Measurements from ENCODE around the gene ZMIZ1. TPM values are rescaled to one million over a fixed set of nuclear protein-coding genes. Genes with fewer than 3 reads are reported as not detected.

The ZMIZ1 gene
- total RNA-seq, 2 donors from 2014 or later: 30.0 to 34.0 TPM

DNA sequence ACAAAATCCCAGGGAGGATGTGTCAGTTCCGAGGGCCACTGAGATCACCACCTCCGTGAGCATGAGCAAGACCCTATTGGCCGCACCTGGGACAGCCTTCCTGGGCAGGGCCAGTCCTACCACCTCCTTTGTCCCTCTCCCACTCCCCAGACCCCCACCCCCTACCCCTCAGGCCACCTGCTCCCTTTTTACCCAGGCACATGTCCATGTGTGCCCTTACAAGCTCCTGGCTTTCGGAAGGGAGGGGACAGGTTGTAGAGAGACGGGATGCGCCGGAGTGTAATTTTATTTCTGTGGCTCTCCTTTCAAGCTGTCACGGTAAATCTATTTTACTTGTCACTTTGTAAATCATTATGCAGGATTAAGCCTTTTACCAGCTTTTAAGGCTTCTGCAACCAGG is 20.9 kb downstream of the ZMIZ1 start:
- ATAC-seq (no peak), DNase-seq (no peak)
- Mint-ChIP-seq H3K27ac (peak overlapping the region; percentile 85), H3K4me1 (peaks cover 44% of the 10 kb centered on the region), H3K36me3 (ENCODE audit: low read depth) (no peaks in the 10 kb centered on the region), H3K27me3 (no peaks in the 10 kb centered on the region), H3K4me3 (no peak overlapping the region)
- no peaks in the 10 kb centered on the region for H3K9me3 ChIP-seq (ENCODE audit: control insufficient read depth, low read length, poor library complexity, severe bottlenecking)

DNA sequence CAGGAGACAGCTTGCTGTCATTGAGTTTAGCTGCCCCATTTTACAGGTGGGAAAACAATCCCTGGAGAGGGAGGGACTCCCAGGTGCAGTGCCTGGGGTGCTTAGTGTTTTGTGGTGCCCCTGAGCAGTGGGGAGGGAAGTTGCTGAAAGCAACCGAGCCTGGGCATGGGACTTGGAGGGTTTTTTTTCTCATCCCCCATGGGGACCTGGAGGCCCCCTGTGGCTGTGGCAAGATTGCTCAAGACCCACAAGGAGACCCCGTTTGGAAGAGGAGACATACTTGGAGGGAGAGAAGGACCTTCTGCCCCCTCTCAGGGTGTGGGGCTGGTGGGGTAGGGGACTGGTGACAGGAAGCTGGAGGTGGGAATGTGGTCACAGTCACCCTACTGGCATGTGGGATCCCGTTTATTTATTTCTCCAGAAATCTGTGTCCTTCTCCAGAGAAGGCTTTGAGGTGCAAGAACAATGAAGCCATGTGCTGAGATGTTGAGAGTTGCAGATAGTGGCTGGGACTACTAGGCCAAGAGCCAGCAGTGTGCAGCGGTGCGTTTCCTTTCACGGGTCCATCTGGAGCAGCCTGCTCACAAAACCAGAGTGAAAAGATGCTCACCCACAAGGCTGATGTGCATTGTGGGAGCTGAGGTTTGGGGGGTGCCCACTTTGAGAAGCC is 21.5 kb downstream of the ZMIZ1 start:
- Mint-ChIP-seq H3K27ac (peak overlapping the region; percentile 85), H3K36me3 (ENCODE audit: low read depth) (no peaks in the 10 kb centered on the region), H3K27me3 (no peaks in the 10 kb centered on the region), H3K4me3 (no peak overlapping the region), H3K4me1 (peaks cover 44% of the 10 kb centered on the region)
- no peaks in the 10 kb centered on the region for H3K9me3 ChIP-seq (ENCODE audit: control insufficient read depth, low read length, poor library complexity, severe bottlenecking)
- ATAC-seq (no peak), DNase-seq (no peak)

GRCh38 chr10:79092292-79092896 is 23.6 kb downstream of the ZMIZ1 start:
- no peak for DNase-seq
- H3K9me3 ChIP-seq (ENCODE audit: control insufficient read depth, low read length, poor library complexity, severe bottlenecking): no peaks in the 10 kb centered on the region
- peaks cover 46% of the 10 kb centered on the region for H3K4me1 Mint-ChIP-seq
- peak overlapping the region; percentile 82 for H3K27ac Mint-ChIP-seq
- no peak overlapping the region for H3K4me3 Mint-ChIP-seq
- no peaks in the 10 kb centered on the region for H3K27me3 Mint-ChIP-seq
- no peaks in the 10 kb centered on the region for H3K36me3 Mint-ChIP-seq (ENCODE audit: low read depth)
- ATAC-seq: no peak

- Mint-ChIP-seq H3K27me3 (no peaks in the 10 kb centered on the region), H3K4me3 (no peak overlapping the region), H3K4me1 (peaks cover 47% of the 10 kb centered on the region), H3K36me3 (ENCODE audit: low read depth) (no peaks in the 10 kb centered on the region), H3K27ac (peak overlapping the region; percentile 32)
- no peaks in the 10 kb centered on the region for H3K9me3 ChIP-seq (ENCODE audit: control insufficient read depth, low read length, poor library complexity, severe bottlenecking)
- DNase-seq: no peak
- ATAC-seq: no peak
Observed at GRCh38 chr10:79093658-79094411, 25.1 kb downstream of the ZMIZ1 start.

- H3K9me3 ChIP-seq (ENCODE audit: control insufficient read depth, low read length, poor library complexity, severe bottlenecking): no peaks in the 10 kb centered on the region
- ATAC-seq (no peak), DNase-seq (no peak)
- no peaks in the 10 kb centered on the region for H3K27me3 Mint-ChIP-seq
- H3K36me3 Mint-ChIP-seq (ENCODE audit: low read depth): no peaks in the 10 kb centered on the region
- no peak overlapping the region for H3K27ac Mint-ChIP-seq
- H3K4me1 Mint-ChIP-seq: peaks cover 45% of the 10 kb centered on the region
- no peak overlapping the region for H3K4me3 Mint-ChIP-seq
Observed at GRCh38 chr10:79094412-79095175, 25.8 kb downstream of the ZMIZ1 start.

GRCh38 chr10:79095316-79095715 is 26.6 kb downstream of the ZMIZ1 start:
- Mint-ChIP-seq H3K36me3 (ENCODE audit: low read depth) (no peaks in the 10 kb centered on the region), H3K27me3 (no peaks in the 10 kb centered on the region), H3K4me3 (no peak overlapping the region), H3K27ac (no peak overlapping the region), H3K4me1 (peaks cover 42% of the 10 kb centered on the region)
- ATAC-seq (no peak), DNase-seq (no peak)
- no peaks in the 10 kb centered on the region for H3K9me3 ChIP-seq (ENCODE audit: control insufficient read depth, low read length, poor library complexity, severe bottlenecking)

GRCh38 chr10:79096514-79096913 is 27.7 kb downstream of the ZMIZ1 start:
- no peak overlapping the region for H3K4me3 Mint-ChIP-seq
- ATAC-seq (no peak), DNase-seq (no peak)
- H3K27ac Mint-ChIP-seq: peak overlapping the region; percentile 66
- H3K9me3 ChIP-seq (ENCODE audit: control insufficient read depth, low read length, poor library complexity, severe bottlenecking): no peaks in the 10 kb centered on the region
- H3K27me3 Mint-ChIP-seq: no peaks in the 10 kb centered on the region
- peaks cover 47% of the 10 kb centered on the region for H3K4me1 Mint-ChIP-seq
- no peaks in the 10 kb centered on the region for H3K36me3 Mint-ChIP-seq (ENCODE audit: low read depth)

DNA sequence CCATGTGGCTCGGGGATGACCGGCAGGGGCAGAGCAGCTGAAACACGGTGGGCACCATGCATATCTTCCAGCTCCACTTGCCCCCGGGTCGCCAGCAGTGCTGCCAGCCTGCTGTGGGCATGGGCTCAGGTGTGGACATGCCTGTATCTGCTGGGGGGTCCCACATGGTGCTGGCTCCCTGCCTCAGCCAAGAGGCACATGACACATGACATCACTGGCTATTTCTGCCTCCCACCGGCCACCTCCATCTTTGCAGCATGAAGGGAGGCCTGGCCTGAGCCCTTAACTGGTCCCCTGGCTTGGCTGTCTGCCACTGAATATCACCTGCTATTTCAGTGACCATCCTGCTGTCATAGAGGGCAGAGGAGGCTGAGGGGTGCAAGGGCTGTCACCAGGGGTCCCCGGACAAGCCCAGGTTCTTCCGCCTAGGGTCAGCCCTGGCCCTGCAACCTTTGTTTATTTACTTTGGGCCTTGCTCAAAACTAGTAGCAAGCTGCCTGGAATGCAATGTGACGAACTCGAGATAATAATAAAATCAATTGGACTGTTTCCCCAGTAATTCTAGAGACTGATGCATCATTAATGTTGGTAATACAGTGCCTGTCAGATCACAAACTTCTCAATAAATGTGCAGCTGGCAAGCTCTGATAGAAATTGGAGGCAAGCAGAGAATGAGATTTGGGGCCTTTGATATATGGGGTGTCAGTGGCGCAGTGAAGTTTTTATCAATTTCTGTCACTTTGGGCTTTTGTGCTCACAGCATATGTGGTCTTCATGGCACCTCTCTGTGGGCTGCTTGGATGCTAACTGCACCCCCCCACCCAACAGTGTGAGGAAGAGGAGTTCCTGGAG is 28.5 kb downstream of the ZMIZ1 start:
- no peaks in the 10 kb centered on the region for H3K27me3 Mint-ChIP-seq

DNA sequence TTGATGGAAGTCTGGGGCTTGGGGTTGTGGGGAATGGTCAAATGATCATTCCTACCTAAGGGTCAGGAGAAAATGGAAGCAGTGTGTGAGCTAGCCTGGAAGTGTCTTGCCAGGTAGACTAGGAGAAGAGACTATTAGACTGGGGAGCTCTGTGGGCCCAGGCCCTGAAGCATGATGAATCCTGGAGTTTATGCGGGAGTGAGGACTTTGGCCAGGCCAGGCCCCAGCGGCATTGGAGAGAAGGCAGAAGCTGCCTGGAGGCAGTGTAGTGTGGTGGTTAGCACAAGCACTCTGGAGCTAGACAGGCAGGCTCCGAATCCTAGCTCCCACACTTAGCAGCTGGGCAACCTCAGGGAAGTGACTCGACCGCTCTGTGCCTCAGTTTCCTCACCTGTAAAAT is 29.3 kb downstream of the ZMIZ1 start:
- Mint-ChIP-seq H3K36me3 (ENCODE audit: low read depth) (no peaks in the 10 kb centered on the region), H3K4me3 (no peak overlapping the region), H3K27ac (peak overlapping the region; percentile 66), H3K27me3 (no peaks in the 10 kb centered on the region), H3K4me1 (peaks cover 46% of the 10 kb centered on the region)
- DNase-seq: no peak
- no peak for ATAC-seq
- H3K9me3 ChIP-seq (ENCODE audit: control insufficient read depth, low read length, poor library complexity, severe bottlenecking): no peaks in the 10 kb centered on the region

More for the DNA sequence above, 28.5 kb downstream of the ZMIZ1 start:
- no peak for DNase-seq
- H3K4me3 Mint-ChIP-seq: no peak overlapping the region
- H3K9me3 ChIP-seq (ENCODE audit: control insufficient read depth, low read length, poor library complexity, severe bottlenecking): no peaks in the 10 kb centered on the region
- H3K27ac Mint-ChIP-seq: peak overlapping the region; percentile 66
- ATAC-seq: no peak
- H3K36me3 Mint-ChIP-seq (ENCODE audit: low read depth): no peaks in the 10 kb centered on the region
- H3K4me1 Mint-ChIP-seq: peaks cover 47% of the 10 kb centered on the region

DNA sequence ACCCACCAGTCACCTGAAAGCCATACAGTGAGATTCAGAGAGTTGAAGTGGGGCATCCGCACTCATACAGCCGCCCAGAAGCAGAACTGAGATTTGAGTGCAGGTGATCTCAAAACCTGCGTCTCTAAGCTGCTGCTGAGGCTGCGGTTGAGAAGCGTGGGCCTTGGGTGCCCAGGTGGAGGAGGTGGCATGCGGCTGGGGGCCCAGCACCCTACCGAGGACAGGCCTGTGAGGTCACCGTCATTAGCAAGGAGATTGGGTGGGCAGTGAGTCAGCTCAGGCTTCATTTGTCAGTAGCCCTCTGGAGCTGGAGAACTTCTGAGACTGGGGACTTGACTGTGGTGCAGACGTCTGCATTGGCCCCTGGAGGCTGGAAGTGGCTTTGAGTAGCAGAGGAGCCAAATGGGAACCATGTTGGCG is 29.8 kb downstream of the ZMIZ1 start:
- Mint-ChIP-seq H3K4me1 (peaks cover 50% of the 10 kb centered on the region), H3K27ac (peak overlapping the region; percentile 66), H3K4me3 (no peak overlapping the region), H3K36me3 (ENCODE audit: low read depth) (no peaks in the 10 kb centered on the region), H3K27me3 (no peaks in the 10 kb centered on the region)
- ATAC-seq: peak; percentile 52
- no peak for DNase-seq
- H3K9me3 ChIP-seq (ENCODE audit: control insufficient read depth, low read length, poor library complexity, severe bottlenecking): no peaks in the 10 kb centered on the region

GRCh38 chr10:79099898-79100448 is 31.2 kb downstream of the ZMIZ1 start:
- H3K4me1 Mint-ChIP-seq: peaks cover 57% of the 10 kb centered on the region
- H3K27me3 Mint-ChIP-seq: no peaks in the 10 kb centered on the region
- no peak overlapping the region for H3K27ac Mint-ChIP-seq
- ATAC-seq: no peak
- H3K4me3 Mint-ChIP-seq: no peak overlapping the region
- H3K9me3 ChIP-seq (ENCODE audit: control insufficient read depth, low read length, poor library complexity, severe bottlenecking): no peaks in the 10 kb centered on the region
- H3K36me3 Mint-ChIP-seq (ENCODE audit: low read depth): no peaks in the 10 kb centered on the region
- no peak for DNase-seq

GRCh38 chr10:79100771-79101170 is 32.0 kb downstream of the ZMIZ1 start:
- H3K4me3 Mint-ChIP-seq: no peak overlapping the region
- no peaks in the 10 kb centered on the region for H3K9me3 ChIP-seq (ENCODE audit: control insufficient read depth, low read length, poor library complexity, severe bottlenecking)
- H3K36me3 Mint-ChIP-seq (ENCODE audit: low read depth): no peaks in the 10 kb centered on the region
- no peaks in the 10 kb centered on the region for H3K27me3 Mint-ChIP-seq
- peak overlapping the region; percentile 78 for H3K27ac Mint-ChIP-seq
- no peak for DNase-seq
- ATAC-seq: no peak
- peaks cover 53% of the 10 kb centered on the region for H3K4me1 Mint-ChIP-seq

Data from T-helper 17 cell (primary cell).